Liver (tissue), 9 donors: ENCODE results near the gene PRXL2A. TPM values are rescaled to one million over a fixed set of nuclear protein-coding genes. Genes with fewer than 3 reads are reported as not detected.

Experiments
- DNase-seq: peaks from one replicate; pipeline ENCODE4 v3.0.0-alpha.2; 2017; ENCODE audit warnings: low spot score
- H3K27ac ChIP-seq, 2 donors: one replicate each; pipeline ENCODE4 v1.7.0; 2013; ENCODE audit warnings: inconsistent platforms in 2 of 2, low read length in 2 of 2, control low read depth in 1 of 2, low read depth in 1 of 2, mild to moderate bottlenecking in 1 of 2
- H3K27me3 ChIP-seq, 4 donors: one replicate each; pipeline versions ENCODE4 v1.6.1 to v1.7.0; 2013; ENCODE audit warnings: low read length in 3 of 4, inconsistent platforms in 1 of 4, mild to moderate bottlenecking in 1 of 4, moderate library complexity in 1 of 4; ENCODE audit not compliant: control insufficient read depth in 4 of 4, insufficient read depth in 4 of 4
- H3K36me3 ChIP-seq, 4 donors: one replicate each; pipeline versions ENCODE4 v1.6.1 to v1.7.0; 2013; ENCODE audit warnings: low read length in 3 of 4, mild to moderate bottlenecking in 3 of 4, low read depth in 1 of 4, moderate library complexity in 1 of 4; ENCODE audit not compliant: control insufficient read depth in 4 of 4, insufficient read depth in 3 of 4
- H3K4me1 ChIP-seq, 4 donors: one replicate each; pipeline versions ENCODE4 v1.6.1 to v1.7.0; 2013; ENCODE audit warnings: low read length in 3 of 4, mild to moderate bottlenecking in 3 of 4, moderate library complexity in 1 of 4; ENCODE audit not compliant: control insufficient read depth in 4 of 4, insufficient read depth in 4 of 4
- H3K4me3 ChIP-seq, 3 donors: one replicate each; pipeline versions ENCODE4 v1.6.1 to v1.7.0; 2013; ENCODE audit warnings: low read length in 3 of 3, control low read depth in 1 of 3, low read depth in 1 of 3, mild to moderate bottlenecking in 1 of 3
- H3K9ac ChIP-seq, 2 donors: one replicate each; pipeline ENCODE4 v1.7.0; 2013; ENCODE audit warnings: low read length in 2 of 2, mild to moderate bottlenecking in 2 of 2, moderate library complexity in 2 of 2, control low read depth in 1 of 2, low read depth in 1 of 2
- H3K9me3 ChIP-seq, 4 donors: one replicate each; pipeline versions ENCODE4 v1.6.1 to v1.7.0; 2013; ENCODE audit warnings: low read length in 3 of 4; ENCODE audit not compliant: control insufficient read depth in 4 of 4
- ATF3 ChIP-seq: IDR thresholded peaks from 2 replicates; pipeline ENCODE4 v1.6.1; 2016; ENCODE audit warnings: antibody characterized with exemption
- CTCF ChIP-seq: fragments of 150-350 bp; IDR thresholded peaks from 2 replicates; pipeline ENCODE4 v1.5.1; 2017; ENCODE audit warnings: improper control_type of control experiment, low read depth, low read length; ENCODE audit not compliant: missing input control
- EGR1 ChIP-seq, 2 donors: IDR thresholded peaks; 2 replicates each; pipeline ENCODE4 v1.6.1; 2016 to 2018; ENCODE audit warnings: antibody characterized with exemption in 2 of 2, low read depth in 2 of 2
- HNF4A ChIP-seq, 2 donors: conservative IDR thresholded peaks; 2 replicates each; pipeline ENCODE4 v1.6.1; 2016; ENCODE audit warnings: antibody characterized with exemption in 2 of 2, mild to moderate bottlenecking in 2 of 2
- HNF4G ChIP-seq: IDR thresholded peaks from 2 replicates; pipeline ENCODE4 v1.6.1; 2016; ENCODE audit warnings: antibody characterized with exemption
- JUND ChIP-seq, 2 donors: IDR thresholded peaks; 2 replicates each; pipeline ENCODE4 v1.6.1; 2016; ENCODE audit warnings: antibody characterized with exemption in 2 of 2
- NR2F2 ChIP-seq: IDR thresholded peaks from 2 replicates; pipeline ENCODE4 v1.6.1; 2016; ENCODE audit warnings: antibody characterized with exemption
- RAD21 ChIP-seq, 2 donors: IDR thresholded peaks; 2 replicates each; pipeline ENCODE4 v1.6.1; 2016; ENCODE audit warnings: antibody characterized with exemption in 2 of 2, mild to moderate bottlenecking in 2 of 2
- REST ChIP-seq: IDR thresholded peaks from 2 replicates; pipeline ENCODE4 v1.6.1; 2016; ENCODE audit warnings: antibody characterized with exemption, mild to moderate bottlenecking
- RXRA ChIP-seq, 2 donors: IDR thresholded peaks; 2 replicates each; pipeline ENCODE4 v1.6.1; 2017 to 2018; ENCODE audit warnings: antibody characterized with exemption in 2 of 2, mild to moderate bottlenecking in 1 of 2
- TAF1 ChIP-seq: conservative IDR thresholded peaks from 2 replicates; pipeline ENCODE4 v1.6.1; 2016; ENCODE audit warnings: antibody characterized with exemption, mild to moderate bottlenecking
- YY1 ChIP-seq: IDR thresholded peaks from 2 replicates; pipeline ENCODE4 v1.6.1; 2016; ENCODE audit warnings: antibody characterized with exemption, mild to moderate bottlenecking
- WGBS: extraction: QIAGEN DNeasy Blood & Tissue Kit; methylation state at CpG from one replicate; pipeline ENCODE4 v1.1.7; 2013; 5-methylcytosine and 5-hydroxymethylcytosine counted together
- polyA plus RNA-seq, 2 donors: library from polyadenylated mRNA; stranded (reverse) in 1 of 2; unstranded in 1 of 2; fragments of 200-250 nt in 1 of 2; fragments of >200 nt in 1 of 2; fragmentation: Nextera tagmentation in 1 of 2; extraction: Ambion mirVana in 1 of 2; gene quantifications; one replicate each; pipeline versions ENCODE4 v1.2.1 to v1.2.3, GENCODE V29; 2013 to 2015
- total RNA-seq, 2 donors: library from RNA; depleted of rRNA; stranded (reverse); fragments of >200 nt; gene quantifications; one replicate each; pipeline ENCODE4 v1.2.3, GENCODE V29; 2014
- donor health status: healthy.
- donor health status: healthy.
- donor health status: healthy.
- donor health status: healthy.
- donor health status: healthy.

Gene PRXL2A
- total and polyA plus RNA-seq, 4 donors: 48.5 to 87.4 (median 54.1) TPM

- TF ChIP-seq NR2F2 (peak; percentile 67), EGR1 (IDR thresholded peaks at IDR 0.05; ENCODE audit: low read depth in 2 of 2) (no peak)
- Histone ChIP-seq H3K9me3 (no peaks in the 10 kb centered on the region), H3K27ac (peak overlapping the region; percentile 34 to 36), H3K9ac (no peak overlapping the region), H3K36me3 (no peaks in the 10 kb centered on the region), H3K4me1 (peaks cover 16 to 59% (median 40%) of the 10 kb centered on the region in 4 donors), H3K27me3 (no peaks in the 10 kb centered on the region), H3K4me3 (no peak overlapping the region)
- WGBS: 65% methylated on average over 14 of the region's 14 CpGs
- no peak for DNase-seq
Measured at GRCh38 chr10:80464557-80465450, 56.5 kb downstream of the PRXL2A start.

GRCh38 chr10:80465451-80465835, 57.1 kb downstream of the PRXL2A start:
- TF ChIP-seq TAF1: no peak
- TF ChIP-seq YY1: no peak
- TF ChIP-seq JUND (IDR thresholded peaks at IDR 0.05): no peak
- TF ChIP-seq RAD21 (IDR thresholded peaks at IDR 0.05): no peak
- no peak for TF ChIP-seq RXRA (IDR thresholded peaks at IDR 0.05)
- no peak for TF ChIP-seq NR2F2
- no peak for TF ChIP-seq ATF3
- TF ChIP-seq HNF4A (conservative IDR thresholded peaks at IDR 0.05): no peak
- TF ChIP-seq HNF4G: no peak
- TF ChIP-seq CTCF: no peak
- TF ChIP-seq REST: no peak
- Histone ChIP-seq H3K4me3 (no peak overlapping the region), H3K27ac (peak overlapping the region in 1 of 2 donors; percentile 36), H3K27me3 (no peaks in the 10 kb centered on the region), H3K9me3 (no peaks in the 10 kb centered on the region), H3K36me3 (no peaks in the 10 kb centered on the region), H3K4me1 (peaks cover 15 to 54% (median 37%) of the 10 kb centered on the region in 4 donors), H3K9ac (no peak overlapping the region)
- DNase-seq: no peak
- 76% methylated on average over 3 of the region's 3 CpGs for WGBS
